ENCODE data around the gene GRIK1.

GRIK1 gene

GRCh38 chr21:29557931-29558725 lies 381.7 kb downstream of the GRIK1 start:
- TF ChIP-seq CTCF (IDR thresholded peaks at IDR 0.05; ENCODE audit: insufficient read depth, low read depth, low read length, missing control alignments) = no peak
- H3K4me3 ChIP-seq (ENCODE audit: low read depth, low read length) = no peak overlapping the region
- no peak for DNase-seq (ENCODE audit: low read depth)

- no peak for TF ChIP-seq CTCF (IDR thresholded peaks at IDR 0.05; ENCODE audit: insufficient read depth, low read depth, low read length, missing control alignments)
- H3K4me3 ChIP-seq (ENCODE audit: low read depth, low read length) = no peak overlapping the region
- no peak for DNase-seq (ENCODE audit: low read depth)
Observed at GRCh38 chr21:29557200-29557599, 382.6 kb downstream of the GRIK1 start.

- no peak for TF ChIP-seq CTCF (IDR thresholded peaks at IDR 0.05; ENCODE audit: insufficient read depth, low read depth, low read length, missing control alignments)
- H3K4me3 ChIP-seq (ENCODE audit: low read depth, low read length) = no peak overlapping the region
- DNase-seq (ENCODE audit: low read depth) = no peak
Observed at GRCh38 chr21:29555601-29556000, 384.2 kb downstream of the GRIK1 start.

- H3K4me3 ChIP-seq (ENCODE audit: low read depth, low read length) = no peak overlapping the region
- no peak for DNase-seq (ENCODE audit: low read depth)
- TF ChIP-seq CTCF (IDR thresholded peaks at IDR 0.05; ENCODE audit: insufficient read depth, low read depth, low read length, missing control alignments) = no peak
Observed at GRCh38 chr21:29550205-29550604, 389.6 kb downstream of the GRIK1 start.

GRCh38 chr21:29549614-29550013 lies 390.2 kb downstream of the GRIK1 start:
- DNase-seq (ENCODE audit: low read depth) = no peak
- TF ChIP-seq CTCF (IDR thresholded peaks at IDR 0.05; ENCODE audit: insufficient read depth, low read depth, low read length, missing control alignments) = no peak
- H3K4me3 ChIP-seq (ENCODE audit: low read depth, low read length) = no peak overlapping the region

- no peak for TF ChIP-seq CTCF (IDR thresholded peaks at IDR 0.05; ENCODE audit: insufficient read depth, low read depth, low read length, missing control alignments)
- DNase-seq (ENCODE audit: low read depth) = no peak
- H3K4me3 ChIP-seq (ENCODE audit: low read depth, low read length) = no peak overlapping the region
Observed at GRCh38 chr21:29547998-29548397, 391.8 kb downstream of the GRIK1 start.

- DNase-seq (ENCODE audit: low read depth) = no peak
- no peak for TF ChIP-seq CTCF (IDR thresholded peaks at IDR 0.05; ENCODE audit: insufficient read depth, low read depth, low read length, missing control alignments)
- H3K4me3 ChIP-seq (ENCODE audit: low read depth, low read length) = no peak overlapping the region
Observed at GRCh38 chr21:29546071-29546470, 393.7 kb downstream of the GRIK1 start.

All from GM12865 (cell line).